GM12878 (cell line): ENCODE results near the gene PHLPP1. TPM values are rescaled to one million over a fixed set of nuclear protein-coding genes. Genes with fewer than 3 reads are reported as not detected.

Source experiments
- ATAC-seq: fragments of 200-7000 bp; cut with Tn5 transposase; 3 replicates; pipeline ENCODE4 v1.9.1; 2020; ENCODE audit warnings: mild to moderate bottlenecking, moderate library complexity
- BruUV-seq: library from RNA; stranded (reverse); fragments of 400-500 nt; replicated peaks from 2 replicates; lab custom pipeline; 2021; lab: Mats Ljungman, UMichigan
- CTCF ChIA-PET: fragments of 300-600 bp; sonication (Branson Sonifier 250); formaldehyde crosslinking; extraction: SDS; loops from one replicate; lab custom pipeline; 2021; ENCODE audit warnings: inconsistent platforms; lab: Yijun Ruan, JAX
- POLR2A ChIA-PET: fragments of 350-600 bp; formaldehyde crosslinking; extraction: SDS; loops from one replicate; lab custom pipeline; 2021; ENCODE audit warnings: inconsistent platforms; lab: Charles Lee
- RAD21 ChIA-PET: fragments of 300-600 bp; sonication (Branson Sonifier 250); formaldehyde crosslinking; loops from one replicate; lab custom pipeline; 2023; ENCODE audit warnings: antibody characterized with exemption; ENCODE audit not compliant: unreplicated experiment; lab: Charles Lee
- SMC1A ChIA-PET: fragments of 300-600 bp; sonication (Branson Sonifier 250); formaldehyde crosslinking; loops from one replicate; lab custom pipeline; 2023; ENCODE audit not compliant: unreplicated experiment, uncharacterized antibody; lab: Charles Lee
- DNase-seq: peaks from one replicate; pipeline ENCODE4 v3.0.0-alpha.2; 2011; ENCODE audit warnings: low read depth, low spot score
- FAIRE-seq: peaks from 3 replicates; lab custom pipeline; 2011; peaks lifted over from hg19 to GRCh38; lab: Jason Lieb, UNC
- H2AFZ ChIP-seq: 2 replicates; pipeline ENCODE4 v1.6.0; 2011; ENCODE audit warnings: low read depth, low read length, control low read depth; ENCODE audit not compliant: control insufficient read depth
- H3K27ac ChIP-seq: 2 replicates; pipeline ENCODE4 v1.5.1; 2011; ENCODE audit warnings: control low read depth; ENCODE audit not compliant: control insufficient read depth, insufficient read depth
- H3K27me3 ChIP-seq, 2 experiments: replicated peaks in 1 of 2; 2 replicates each; pipeline versions ENCODE4 v1.6.0 to v1.6.1; 2011; ENCODE audit warnings: low read length in 1 of 2; ENCODE audit not compliant: control insufficient read depth in 2 of 2, insufficient read depth in 2 of 2
- H3K36me3 ChIP-seq, 2 experiments: 2 replicates each; pipeline ENCODE4 v1.5.1; 2011; ENCODE audit warnings: low read length in 1 of 2; ENCODE audit not compliant: control insufficient read depth in 2 of 2, insufficient read depth in 2 of 2
- H3K4me1 ChIP-seq: 2 replicates; pipeline ENCODE4 v1.6.1; 2011; ENCODE audit warnings: mild to moderate bottlenecking, low read length, moderate library complexity, mixed read lengths; ENCODE audit not compliant: control insufficient read depth, insufficient read depth
- H3K4me2 ChIP-seq: 2 replicates; pipeline ENCODE4 v1.6.0; 2011; ENCODE audit warnings: control low read depth; ENCODE audit not compliant: control insufficient read depth, insufficient read depth
- H3K4me3 ChIP-seq: fragments of 200-600 bp; sonication (generic); 2 replicates; pipeline ENCODE4 v1.5.1; 2016
- H3K79me2 ChIP-seq: 2 replicates; pipeline ENCODE4 v1.6.0; 2011; ENCODE audit warnings: low read length; ENCODE audit not compliant: control insufficient read depth, insufficient read depth
- H3K9ac ChIP-seq: 2 replicates; pipeline ENCODE4 v1.8.0; 2011; ENCODE audit warnings: low read length, control low read depth, mixed read lengths; ENCODE audit not compliant: control insufficient read depth, insufficient read depth
- H3K9me3 ChIP-seq: replicated peaks from 3 replicates; pipeline ENCODE4 v1.5.1; 2011; ENCODE audit warnings: mild to moderate bottlenecking, low read length; ENCODE audit not compliant: control insufficient read depth, insufficient read depth
- H4K20me1 ChIP-seq: 2 replicates; pipeline ENCODE4 v1.6.0; 2011; ENCODE audit not compliant: control insufficient read depth, insufficient read depth
- ASH2L ChIP-seq: fragments of 300-600, 200-600 bp; sonication (generic); IDR thresholded peaks from 2 replicates; pipeline ENCODE4 v1.6.1; 2017; ENCODE audit warnings: low read depth, mild to moderate bottlenecking, borderline replicate concordance
- GABPA ChIP-seq: IDR thresholded peaks from 2 replicates; pipeline ENCODE4 v1.6.1; 2014; ENCODE audit warnings: antibody characterized with exemption, low read depth, mild to moderate bottlenecking, inconsistent platforms
- MTA2 ChIP-seq: fragments of 450-650 bp; IDR thresholded peaks from 2 replicates; pipeline ENCODE4 v1.6.1; 2016; ENCODE audit warnings: low read depth, mild to moderate bottlenecking, moderate library complexity
- SPI1 ChIP-seq: IDR thresholded peaks from 2 replicates; pipeline ENCODE4 v1.6.1; 2011; ENCODE audit warnings: low read depth, mild to moderate bottlenecking, low read length, moderate library complexity, borderline replicate concordance; ENCODE audit not compliant: insufficient read depth
- TARDBP ChIP-seq: IDR thresholded peaks from 2 replicates; pipeline ENCODE4 v1.6.1; 2016; ENCODE audit warnings: borderline replicate concordance
- TCF12 ChIP-seq: IDR thresholded peaks from 2 replicates; pipeline ENCODE4 v1.6.1; 2011; ENCODE audit warnings: low read depth, mild to moderate bottlenecking, low read length
- WGBS: methylation state at CpG from one replicate; pipeline ENCODE4 v1.1.6; 2016; ENCODE audit warnings: low lambda C conversion rate; ENCODE audit not compliant: insufficient replicate concordance, insufficient coverage; ENCODE audit errors: missing lambda C conversion rate; 5-methylcytosine and 5-hydroxymethylcytosine counted together
- in situ Hi-C: fragments of 300-500 bp; cut with MboI; formaldehyde crosslinking; loops from 9 replicates; pipeline ENCODE4 v1.14.3; 2018; ENCODE audit warnings: mixed read lengths
- intact Hi-C: fragments of 100-400 bp; cut with micrococcal nuclease; formaldehyde crosslinking; loops from one replicate; pipeline ENCODE4 v1.14.2; 2022; ENCODE audit not compliant: unreplicated experiment
- polyA plus RNA-seq, 11 experiments: library from polyadenylated mRNA; depleted of rRNA in 4 of 11; unstranded in 6 of 11; stranded (reverse) in 5 of 11; fragments of >200 nt; fragmentation: Nextera tagmentation in 4 of 11; fragmentation: Illumina TruSeq in 1 of 11; extraction: Ambion mirVana in 4 of 11; extraction: Trizol in 1 of 11; gene quantifications; 1 replicate in 1 of 11; 2 replicates in 10 of 11; pipeline versions ENCODE4 v1.2.1 to v1.2.3, GENCODE V29; 2011 to 2016; ENCODE audit warnings: inconsistent platforms in 2 of 11, missing spikeins in 2 of 11, low read depth in 1 of 11
- total RNA-seq, 4 experiments: library from RNA; depleted of rRNA in 3 of 4; stranded (reverse); fragments of >200 nt in 3 of 4; fragmentation: Illumina TruSeq in 1 of 4; extraction: Trizol in 1 of 4; gene quantifications; 2 replicates each; pipeline versions ENCODE4 v1.2.1 to v1.2.3, GENCODE V29; 2013 to 2021
- TF ChIP-seq, protein P1 (sequence below): fragments of 450-650 bp; formaldehyde crosslinking; IDR thresholded peaks from 2 replicates; pipeline ENCODE4 v1.4.0; 2022; ENCODE audit warnings: mild to moderate bottlenecking, moderate library complexity
- TF ChIP-seq, protein P2 (sequence below): IDR thresholded peaks from 2 replicates; pipeline ENCODE4 v1.6.1; 2012; ENCODE audit warnings: low read depth, low read length, improper control_type of control experiment
- TF ChIP-seq, protein P3 (sequence below): fragments of 450-650 bp; IDR thresholded peaks from 2 replicates; pipeline ENCODE4 v1.6.1; 2017; ENCODE audit warnings: mild to moderate bottlenecking, moderate library complexity

The PHLPP1 gene
- total and polyA plus RNA-seq, 10 of the 15 experiments (the other 5 are each of a cell fraction or from before 2014, with no cell fraction given), result 0.42 to 7.0 (median 1.9) TPM

DNA sequence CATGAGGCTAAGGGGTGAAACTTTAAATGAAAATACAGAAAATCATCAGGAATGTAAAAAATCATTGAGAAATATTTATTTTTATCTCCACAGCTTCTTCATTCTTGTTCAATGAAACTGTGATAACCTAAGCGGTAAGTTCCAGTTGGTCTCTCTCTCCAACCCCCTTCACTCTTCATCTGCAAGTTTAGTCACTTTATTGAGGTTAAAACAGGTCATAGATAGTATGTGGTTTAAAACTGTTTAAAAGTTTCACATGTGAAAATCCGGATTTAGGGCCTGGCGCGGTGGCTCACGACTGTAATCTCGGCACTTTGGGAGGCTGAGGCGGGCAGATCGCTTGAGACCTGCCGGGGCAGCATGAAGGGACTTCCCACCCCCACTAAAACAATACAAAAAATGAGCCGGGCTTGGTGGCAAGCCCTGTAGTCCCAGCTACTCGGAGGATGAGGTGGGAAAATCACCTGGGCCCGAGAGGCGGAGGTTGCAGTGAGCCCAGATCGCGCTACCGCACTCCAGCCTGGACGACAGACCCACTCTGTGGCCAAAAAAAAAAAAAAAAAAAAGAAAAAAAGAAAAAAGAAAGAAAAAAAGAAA, 1.6 kb upstream of the PHLPP1 start:
- H2AFZ ChIP-seq, result no peak overlapping the region
- H3K4me3 ChIP-seq, result no peak overlapping the region
- 0 out of 2 replicates have a peak, but pooled peaks cover 2% of the 10 kb centered on the region for H3K4me1 ChIP-seq
- H3K9me3 ChIP-seq, result no peaks in the 10 kb centered on the region
- ATAC-seq (no peak), DNase-seq (no peak), FAIRE-seq (no peak)
- intact Hi-C loops, result loop anchor here (1.0 to 10.0 kb wide), 7 partner anchors 125 to 721 kb away; partner anchors contain the start of gene ZCCHC2
- BruUV-seq, result no TSS peak
- H3K79me2 ChIP-seq, result peaks cover 17% of the 10 kb centered on the region
- no peak overlapping the region for H3K27ac ChIP-seq
- no peak for TF ChIP-seq ASH2L
- TF ChIP-seq TARDBP, result no peak
- TF ChIP-seq, protein P1, sequence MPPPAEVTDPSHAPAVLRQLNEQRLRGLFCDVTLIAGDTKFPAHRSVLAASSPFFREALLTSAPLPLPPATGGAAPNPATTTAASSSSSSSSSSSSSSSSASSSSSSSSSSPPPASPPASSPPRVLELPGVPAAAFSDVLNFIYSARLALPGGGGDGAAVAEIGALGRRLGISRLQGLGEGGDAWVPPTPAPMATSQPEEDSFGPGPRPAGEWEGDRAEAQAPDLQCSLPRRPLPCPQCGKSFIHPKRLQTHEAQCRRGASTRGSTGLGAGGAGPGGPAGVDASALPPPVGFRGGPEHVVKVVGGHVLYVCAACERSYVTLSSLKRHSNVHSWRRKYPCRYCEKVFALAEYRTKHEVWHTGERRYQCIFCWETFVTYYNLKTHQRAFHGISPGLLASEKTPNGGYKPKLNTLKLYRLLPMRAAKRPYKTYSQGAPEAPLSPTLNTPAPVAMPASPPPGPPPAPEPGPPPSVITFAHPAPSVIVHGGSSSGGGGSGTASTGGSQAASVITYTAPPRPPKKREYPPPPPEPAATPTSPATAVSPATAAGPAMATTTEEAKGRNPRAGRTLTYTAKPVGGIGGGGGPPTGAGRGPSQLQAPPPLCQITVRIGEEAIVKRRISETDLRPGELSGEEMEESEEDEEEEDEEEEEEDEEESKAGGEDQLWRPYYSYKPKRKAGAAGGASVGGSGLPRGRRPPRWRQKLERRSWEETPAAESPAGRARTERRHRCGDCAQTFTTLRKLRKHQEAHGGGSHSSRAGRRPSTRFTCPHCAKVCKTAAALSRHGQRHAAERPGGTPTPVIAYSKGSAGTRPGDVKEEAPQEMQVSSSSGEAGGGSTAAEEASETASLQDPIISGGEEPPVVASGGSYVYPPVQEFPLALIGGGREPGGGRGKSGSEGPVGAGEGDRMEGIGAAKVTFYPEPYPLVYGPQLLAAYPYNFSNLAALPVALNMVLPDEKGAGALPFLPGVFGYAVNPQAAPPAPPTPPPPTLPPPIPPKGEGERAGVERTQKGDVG (CRISPR knock-in tag), result no peak
- no peak for TF ChIP-seq SPI1
- TF ChIP-seq GABPA, result no peak
- TF ChIP-seq, protein P2, sequence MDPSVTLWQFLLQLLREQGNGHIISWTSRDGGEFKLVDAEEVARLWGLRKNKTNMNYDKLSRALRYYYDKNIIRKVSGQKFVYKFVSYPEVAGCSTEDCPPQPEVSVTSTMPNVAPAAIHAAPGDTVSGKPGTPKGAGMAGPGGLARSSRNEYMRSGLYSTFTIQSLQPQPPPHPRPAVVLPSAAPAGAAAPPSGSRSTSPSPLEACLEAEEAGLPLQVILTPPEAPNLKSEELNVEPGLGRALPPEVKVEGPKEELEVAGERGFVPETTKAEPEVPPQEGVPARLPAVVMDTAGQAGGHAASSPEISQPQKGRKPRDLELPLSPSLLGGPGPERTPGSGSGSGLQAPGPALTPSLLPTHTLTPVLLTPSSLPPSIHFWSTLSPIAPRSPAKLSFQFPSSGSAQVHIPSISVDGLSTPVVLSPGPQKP, result no peak
- TF ChIP-seq MTA2, result no peak
- TF ChIP-seq TCF12, result no peak
- TF ChIP-seq, protein P3, sequence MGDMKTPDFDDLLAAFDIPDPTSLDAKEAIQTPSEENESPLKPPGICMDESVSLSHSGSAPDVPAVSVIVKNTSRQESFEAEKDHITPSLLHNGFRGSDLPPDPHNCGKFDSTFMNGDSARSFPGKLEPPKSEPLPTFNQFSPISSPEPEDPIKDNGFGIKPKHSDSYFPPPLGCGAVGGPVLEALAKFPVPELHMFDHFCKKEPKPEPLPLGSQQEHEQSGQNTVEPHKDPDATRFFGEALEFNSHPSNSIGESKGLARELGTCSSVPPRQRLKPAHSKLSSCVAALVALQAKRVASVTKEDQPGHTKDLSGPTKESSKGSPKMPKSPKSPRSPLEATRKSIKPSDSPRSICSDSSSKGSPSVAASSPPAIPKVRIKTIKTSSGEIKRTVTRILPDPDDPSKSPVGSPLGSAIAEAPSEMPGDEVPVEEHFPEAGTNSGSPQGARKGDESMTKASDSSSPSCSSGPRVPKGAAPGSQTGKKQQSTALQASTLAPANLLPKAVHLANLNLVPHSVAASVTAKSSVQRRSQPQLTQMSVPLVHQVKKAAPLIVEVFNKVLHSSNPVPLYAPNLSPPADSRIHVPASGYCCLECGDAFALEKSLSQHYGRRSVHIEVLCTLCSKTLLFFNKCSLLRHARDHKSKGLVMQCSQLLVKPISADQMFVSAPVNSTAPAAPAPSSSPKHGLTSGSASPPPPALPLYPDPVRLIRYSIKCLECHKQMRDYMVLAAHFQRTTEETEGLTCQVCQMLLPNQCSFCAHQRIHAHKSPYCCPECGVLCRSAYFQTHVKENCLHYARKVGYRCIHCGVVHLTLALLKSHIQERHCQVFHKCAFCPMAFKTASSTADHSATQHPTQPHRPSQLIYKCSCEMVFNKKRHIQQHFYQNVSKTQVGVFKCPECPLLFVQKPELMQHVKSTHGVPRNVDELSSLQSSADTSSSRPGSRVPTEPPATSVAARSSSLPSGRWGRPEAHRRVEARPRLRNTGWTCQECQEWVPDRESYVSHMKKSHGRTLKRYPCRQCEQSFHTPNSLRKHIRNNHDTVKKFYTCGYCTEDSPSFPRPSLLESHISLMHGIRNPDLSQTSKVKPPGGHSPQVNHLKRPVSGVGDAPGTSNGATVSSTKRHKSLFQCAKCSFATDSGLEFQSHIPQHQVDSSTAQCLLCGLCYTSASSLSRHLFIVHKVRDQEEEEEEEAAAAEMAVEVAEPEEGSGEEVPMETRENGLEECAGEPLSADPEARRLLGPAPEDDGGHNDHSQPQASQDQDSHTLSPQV, result no peak
- H3K36me3 ChIP-seq, result no peaks in the 10 kb centered on the region
- SMC1A ChIA-PET, result interaction anchor here (2.5 kb wide), 1 partner anchor 243 kb away, joined by 36 read pairs; no protein-coding TSS in a partner anchor
- in situ Hi-C loops, result loop anchor here (5.0 to 25.0 kb wide), 4 partner anchors 241 to 711 kb away; partner anchors contain the start of gene VPS4B
- RAD21 ChIA-PET, result interaction anchor here (1.2 kb wide), 1 partner anchor 245 kb away, joined by 4 read pairs; no protein-coding TSS in a partner anchor
- 88% methylated on average over 13 of the region's 17 CpGs for WGBS
- no peaks in the 10 kb centered on the region for H3K27me3 ChIP-seq
- no peak overlapping the region for H3K9ac ChIP-seq
- POLR2A ChIA-PET, result no interaction called here
- no peak overlapping the region for H3K4me2 ChIP-seq
- CTCF ChIA-PET, result interaction anchor here (1.0 to 2.5 kb wide), 2 partner anchors 127 to 244 kb away, joined by 3 to 15 read pairs; no protein-coding TSS in a partner anchor
- H4K20me1 ChIP-seq, result no peaks in the 10 kb centered on the region
